RWPE1 (cell line): ENCODE results near the gene SCNN1B.
A peak's percentile ranks its signal among the peaks of the same experiment; 100 is the strongest.

Experiments
- CTCF ChIA-PET: fragments of 350-600 bp; sonication (Branson Sonifier 250); formaldehyde crosslinking; extraction: SDS; loops from one replicate; lab custom pipeline; 2021; lab: Yijun Ruan, JAX
- POLR2A ChIA-PET: fragments of 400-600 bp; formaldehyde crosslinking; extraction: SDS; loops from one replicate; lab custom pipeline; 2020; ENCODE audit warnings: antibody characterized with exemption; ENCODE audit not compliant: low non-redundant PET; lab: Yijun Ruan, JAX
- DNase-seq: peaks from one replicate; pipeline ENCODE4 v3.0.0; 2012; ENCODE audit warnings: low spot score
- H3K27ac ChIP-seq: fragments of 450-650 bp; 2 replicates; pipeline ENCODE4 v1.5.1; 2017
- CTCF ChIP-seq: fragments of 450-650 bp; conservative IDR thresholded peaks from 2 replicates; pipeline ENCODE4 v1.5.1; 2017; ENCODE audit warnings: low read depth, mild to moderate bottlenecking

The SCNN1B gene

GRCh38 chr16:23318639-23319038 is 16.5 kb downstream of the SCNN1B start:
- TF ChIP-seq CTCF = no peak
- ChIA-PET POLR2A (no interaction called here), CTCF (interaction anchor here (0.6 kb wide), 2 partner anchors 13 to 931 kb away, joined by 3 read pairs; no protein-coding TSS in a partner anchor)
- no peak for DNase-seq
- H3K27ac ChIP-seq = peak overlapping the region; percentile 48

GRCh38 chr16:23319861-23320615 is 17.9 kb downstream of the SCNN1B start:
- H3K27ac ChIP-seq = no peak overlapping the region
- no peak for DNase-seq
- no peak for TF ChIP-seq CTCF
- ChIA-PET POLR2A (interaction anchor here (0.5 kb wide), 1 partner anchor 12 kb away, joined by 3 read pairs; no protein-coding TSS in a partner anchor), CTCF (interaction anchor here (0.7 kb wide), 2 partner anchors 377 to 407 kb away, joined by 3 read pairs; no protein-coding TSS in a partner anchor)

GRCh38 chr16:23320693-23321092 is 18.6 kb downstream of the SCNN1B start:
- DNase-seq = no peak
- no peak for TF ChIP-seq CTCF
- ChIA-PET CTCF (interaction anchor here (0.7 kb wide), 1 partner anchor 377 kb away, joined by 3 read pairs; no protein-coding TSS in a partner anchor), POLR2A (interaction anchor here (0.5 kb wide), 1 partner anchor 11 kb away, joined by 3 read pairs; no protein-coding TSS in a partner anchor)
- H3K27ac ChIP-seq = no peak overlapping the region

- no peak for TF ChIP-seq CTCF
- no peak for DNase-seq
- ChIA-PET CTCF (no interaction called here), POLR2A (no interaction called here)
- H3K27ac ChIP-seq = no peak overlapping the region
These were observed 19.2 kb downstream of the SCNN1B start for GRCh38 chr16:23321206-23321875.

- CTCF ChIA-PET = interaction anchor here (0.5 kb wide), 2 partner anchors 13 to 115 kb away, joined by 3 read pairs; no protein-coding TSS in a partner anchor
- no peak for TF ChIP-seq CTCF
- H3K27ac ChIP-seq = no peak overlapping the region
- no peak for DNase-seq
- POLR2A ChIA-PET = no interaction called here
These were observed 21.3 kb downstream of the SCNN1B start for GRCh38 chr16:23323224-23324030.

- ChIA-PET CTCF (interaction anchor here (0.7 kb wide), 1 partner anchor 22 kb away, joined by 3 read pairs; no protein-coding TSS in a partner anchor), POLR2A (no interaction called here)
- no peak for DNase-seq
- TF ChIP-seq CTCF = no peak
- peak overlapping the region; percentile 63 for H3K27ac ChIP-seq
These were observed 22.6 kb downstream of the SCNN1B start for GRCh38 chr16:23324727-23325126.
